Measurements from ENCODE around the gene OR2H1.
"Not testable (repeated sequence)": the region's sequence is repeated elsewhere in the genome, so short reads cannot be mapped to it uniquely, and the experiment has no call there.

The OR2H1 gene

DNA sequence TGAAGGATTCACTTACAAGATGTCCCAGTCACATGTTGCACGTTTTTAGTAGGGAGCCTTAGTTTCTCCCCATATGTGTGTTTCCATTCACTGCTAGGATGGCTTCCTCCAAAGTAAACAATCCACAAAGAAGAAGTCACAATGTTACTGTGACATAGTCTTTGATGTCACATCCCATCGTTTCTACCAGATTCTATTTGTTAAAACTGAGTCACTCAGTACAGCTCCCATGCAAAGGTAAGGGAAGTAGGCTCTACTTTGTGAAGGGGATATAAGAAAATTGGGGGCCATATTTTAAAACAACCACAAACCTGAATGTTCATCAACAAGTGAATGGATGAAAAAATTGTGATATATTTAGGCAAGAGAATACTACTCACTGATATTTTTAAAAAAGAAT lies at the start of gene OR2H1, which contains the start of gene OR11A1:
TSS of gene OR2H1 (plus strand) at position 185 of the 400 bp plus-strand sequence. CDS start 4,615 bp downstream, outside the sequence.
TSS of gene OR11A1 (minus strand) at position 101 of the 400 bp plus-strand sequence. CDS start 29,430 bp downstream, outside the sequence.
- Histone ChIP-seq H3K4me3 (ENCODE audit: low read length) (no peak within 1 kb of the TSS), H3K9me3 (ENCODE audit: low read length) (no peaks in the 10 kb centered on the region), H3K4me1 (ENCODE audit: insufficient read depth, low read length) (no peaks in the 10 kb centered on the region), H3K36me3 (ENCODE audit: insufficient read depth, low read length) (no peaks in the 10 kb centered on the region), H3K27me3 (ENCODE audit: insufficient read depth, low read length) (peaks cover 6% of the 10 kb centered on the region), H2AFZ (ENCODE audit: low read depth, low read length) (no peak within 1 kb of the TSS)

DNA sequence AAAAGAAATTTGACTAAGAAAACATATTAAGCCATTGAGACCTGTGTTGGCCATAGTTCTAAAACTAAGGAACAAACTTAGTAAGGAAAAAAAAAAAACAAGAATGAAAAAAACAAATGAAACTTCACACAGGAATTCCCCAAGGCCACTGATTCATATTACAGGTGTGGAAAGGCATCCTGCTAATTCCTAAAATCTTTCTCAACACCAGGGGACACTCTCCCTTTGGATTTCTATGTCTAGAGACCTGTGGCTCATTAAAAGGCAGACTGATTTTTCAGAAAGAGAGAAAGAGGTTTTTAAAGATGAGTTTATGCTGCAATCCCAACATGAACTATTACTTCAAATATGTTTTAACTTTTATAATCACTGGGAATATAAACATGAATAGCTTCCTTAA lies 42.4 kb upstream of the OR2H1 start, which contains the start of gene OR12D1:
TSS of gene OR12D1 (plus strand) at position 341 of the 400 bp plus-strand sequence.
- Histone ChIP-seq H3K36me3 (ENCODE audit: insufficient read depth, low read length) (no peaks in the 10 kb centered on the region), H3K4me3 (ENCODE audit: low read length) (no peak within 1 kb of the TSS), H2AFZ (ENCODE audit: low read depth, low read length) (no peak within 1 kb of the TSS), H3K4me1 (ENCODE audit: insufficient read depth, low read length) (no peaks in the 10 kb centered on the region), H3K9me3 (ENCODE audit: low read length) (no peaks in the 10 kb centered on the region), H3K27me3 (ENCODE audit: insufficient read depth, low read length) (peaks cover 3% of the 10 kb centered on the region)

GRCh38 chr6:29419516-29419915 lies 37.4 kb upstream of the OR2H1 start:
- Histone ChIP-seq H3K9me3 (ENCODE audit: low read length) (no peaks in the 10 kb centered on the region), H3K36me3 (ENCODE audit: insufficient read depth, low read length) (no peaks in the 10 kb centered on the region), H3K4me1 (ENCODE audit: insufficient read depth, low read length) (no peaks in the 10 kb centered on the region), H3K4me3 (ENCODE audit: low read length) (no peak overlapping the region), H2AFZ (ENCODE audit: low read depth, low read length) (no peak overlapping the region), H3K27me3 (ENCODE audit: insufficient read depth, low read length) (peaks cover 3% of the 10 kb centered on the region)

GRCh38 chr6:29424168-29424567 lies 32.8 kb upstream of the OR2H1 start:
- Histone ChIP-seq H3K4me3 (ENCODE audit: low read length) (no peak overlapping the region), H3K27me3 (ENCODE audit: insufficient read depth, low read length) (peaks cover 3% of the 10 kb centered on the region), H3K9me3 (ENCODE audit: low read length) (no peaks in the 10 kb centered on the region), H2AFZ (ENCODE audit: low read depth, low read length) (no peak overlapping the region), H3K4me1 (ENCODE audit: insufficient read depth, low read length) (no peaks in the 10 kb centered on the region), H3K36me3 (ENCODE audit: insufficient read depth, low read length) (no peaks in the 10 kb centered on the region)

- Histone ChIP-seq H3K4me3 (ENCODE audit: low read length) (no peak overlapping the region), H3K36me3 (ENCODE audit: insufficient read depth, low read length) (no peaks in the 10 kb centered on the region), H2AFZ (ENCODE audit: low read depth, low read length) (no peak overlapping the region), H3K27me3 (ENCODE audit: insufficient read depth, low read length) (peaks cover 5% of the 10 kb centered on the region), H3K4me1 (ENCODE audit: insufficient read depth, low read length) (no peaks in the 10 kb centered on the region), H3K9me3 (ENCODE audit: low read length) (no peaks in the 10 kb centered on the region)
Observed at GRCh38 chr6:29424575-29424974, 32.4 kb upstream of the OR2H1 start.

GRCh38 chr6:29425075-29425474 lies 31.9 kb upstream of the OR2H1 start:
- H3K27me3 ChIP-seq (ENCODE audit: insufficient read depth, low read length): peaks cover 6% of the 10 kb centered on the region
- no peaks in the 10 kb centered on the region for H3K36me3 ChIP-seq (ENCODE audit: insufficient read depth, low read length)
- no peaks in the 10 kb centered on the region for H3K4me1 ChIP-seq (ENCODE audit: insufficient read depth, low read length)
- no peaks in the 10 kb centered on the region for H3K9me3 ChIP-seq (ENCODE audit: low read length)
- H2AFZ ChIP-seq (ENCODE audit: low read depth, low read length): no peak overlapping the region
- H3K4me3 ChIP-seq (ENCODE audit: low read length): no peak overlapping the region

DNA sequence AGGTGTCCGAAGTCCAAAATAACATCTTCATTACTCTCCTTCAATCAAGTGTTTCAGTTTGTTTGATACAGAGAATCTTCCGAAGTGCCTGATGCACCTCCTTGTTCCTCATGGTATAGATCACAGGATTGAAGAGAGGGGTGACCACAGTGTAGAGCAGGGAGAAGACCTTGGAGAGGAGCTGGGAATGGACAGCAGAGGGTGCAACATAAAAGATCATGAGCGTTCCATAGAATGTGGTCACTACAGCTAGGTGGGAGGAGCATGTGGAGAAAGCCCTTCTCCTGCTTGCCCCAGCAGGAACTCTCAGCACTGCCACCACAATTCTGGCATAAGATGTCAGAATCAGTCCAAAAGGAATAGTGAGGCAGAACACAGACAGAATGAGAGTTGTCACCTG lies 30.3 kb upstream of the OR2H1 start:
- Histone ChIP-seq H3K9me3 (ENCODE audit: low read length) (no peaks in the 10 kb centered on the region), H2AFZ (ENCODE audit: low read depth, low read length) (no peak overlapping the region), H3K27me3 (ENCODE audit: insufficient read depth, low read length) (peaks cover 6% of the 10 kb centered on the region), H3K4me1 (ENCODE audit: insufficient read depth, low read length) (no peaks in the 10 kb centered on the region), H3K36me3 (ENCODE audit: insufficient read depth, low read length) (no peaks in the 10 kb centered on the region), H3K4me3 (ENCODE audit: low read length) (no peak overlapping the region)

- H3K4me3 ChIP-seq (ENCODE audit: low read length); H3K36me3 ChIP-seq (ENCODE audit: insufficient read depth, low read length); H2AFZ ChIP-seq (ENCODE audit: low read depth, low read length); H3K4me1 ChIP-seq (ENCODE audit: insufficient read depth, low read length); H3K27me3 ChIP-seq (ENCODE audit: insufficient read depth, low read length); H3K9me3 ChIP-seq (ENCODE audit: low read length): not testable (repeated sequence)
Observed at GRCh38 chr6:29436730-29437129, 20.2 kb upstream of the OR2H1 start.

DNA sequence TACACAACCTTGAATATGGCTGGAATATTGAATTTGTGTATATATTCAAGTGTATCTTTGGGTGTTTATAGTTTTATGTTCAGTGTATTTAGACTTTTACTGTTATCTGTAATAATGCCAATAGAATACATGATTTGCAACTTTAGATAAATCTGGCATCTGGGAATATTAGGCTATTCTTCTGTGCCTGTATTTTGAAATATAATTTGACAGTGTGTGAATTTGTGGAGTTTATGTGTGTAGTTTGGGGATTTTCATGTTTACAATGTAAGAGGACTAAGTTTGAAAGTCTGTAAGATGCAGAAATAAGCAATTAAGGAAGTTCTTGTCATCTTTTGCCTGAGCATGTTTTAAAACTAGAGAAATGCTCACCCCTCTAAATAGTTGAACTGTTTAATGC lies 17.9 kb upstream of the OR2H1 start, which contains the start of gene OR10C1:
TSS of gene OR10C1 (plus strand) at position 301 of the 400 bp plus-strand sequence. CDS start 710 bp downstream, outside the sequence.
- Histone ChIP-seq H3K9me3 (ENCODE audit: low read length) (no peaks in the 10 kb centered on the region), H3K4me1 (ENCODE audit: insufficient read depth, low read length) (no peaks in the 10 kb centered on the region), H2AFZ (ENCODE audit: low read depth, low read length) (no peak within 1 kb of the TSS), H3K4me3 (ENCODE audit: low read length) (no peak within 1 kb of the TSS), H3K36me3 (ENCODE audit: insufficient read depth, low read length) (no peaks in the 10 kb centered on the region), H3K27me3 (ENCODE audit: insufficient read depth, low read length) (no peaks in the 10 kb centered on the region)

DNA sequence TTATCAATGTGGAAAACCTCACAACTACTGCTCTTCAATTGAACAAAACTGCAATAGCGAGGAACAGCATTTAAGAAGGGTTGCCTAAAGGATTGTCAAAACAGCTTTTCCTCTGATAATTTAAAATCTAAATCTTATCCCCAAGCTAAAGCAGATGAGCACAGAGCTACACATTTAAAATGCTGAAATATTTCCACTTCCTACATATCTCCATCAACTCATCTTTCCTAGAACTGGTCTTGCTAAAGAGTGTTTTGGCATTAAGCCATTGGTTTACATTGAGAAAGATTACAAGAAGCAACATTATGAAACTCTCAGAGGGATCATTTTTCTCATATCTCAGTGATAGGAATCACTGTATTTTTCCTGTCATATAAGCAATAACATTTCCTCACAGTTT lies 14.2 kb upstream of the OR2H1 start:
- no peak overlapping the region for H3K4me3 ChIP-seq (ENCODE audit: low read length)
- no peaks in the 10 kb centered on the region for H3K27me3 ChIP-seq (ENCODE audit: insufficient read depth, low read length)
- peaks cover 5% of the 10 kb centered on the region for H3K4me1 ChIP-seq (ENCODE audit: insufficient read depth, low read length)
- no peaks in the 10 kb centered on the region for H3K36me3 ChIP-seq (ENCODE audit: insufficient read depth, low read length)
- H3K9me3 ChIP-seq (ENCODE audit: low read length): no peaks in the 10 kb centered on the region
- H2AFZ ChIP-seq (ENCODE audit: low read depth, low read length): no peak overlapping the region

DNA sequence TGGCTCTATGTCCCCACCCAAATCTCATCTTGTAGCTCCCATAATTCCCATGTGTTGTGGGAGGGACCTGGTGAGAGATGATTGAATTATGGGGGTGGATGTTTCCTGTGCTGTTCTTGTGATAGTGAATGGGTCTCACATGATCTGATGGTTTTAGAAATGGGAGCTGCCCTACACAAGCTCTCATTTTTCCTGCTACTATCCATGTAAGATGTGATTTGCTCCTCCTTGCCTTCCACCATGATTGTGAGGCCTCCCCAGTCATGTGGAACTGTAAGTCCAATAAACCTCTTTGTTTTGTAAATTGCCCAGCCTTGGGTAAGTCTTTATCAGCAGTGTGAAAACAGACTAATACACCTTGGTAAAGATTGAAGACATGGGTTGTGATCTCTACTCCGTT lies 12.9 kb upstream of the OR2H1 start:
- H3K9me3 ChIP-seq (ENCODE audit: low read length); H3K36me3 ChIP-seq (ENCODE audit: insufficient read depth, low read length); H3K4me1 ChIP-seq (ENCODE audit: insufficient read depth, low read length); H2AFZ ChIP-seq (ENCODE audit: low read depth, low read length); H3K27me3 ChIP-seq (ENCODE audit: insufficient read depth, low read length); H3K4me3 ChIP-seq (ENCODE audit: low read length): not testable (repeated sequence)

DNA sequence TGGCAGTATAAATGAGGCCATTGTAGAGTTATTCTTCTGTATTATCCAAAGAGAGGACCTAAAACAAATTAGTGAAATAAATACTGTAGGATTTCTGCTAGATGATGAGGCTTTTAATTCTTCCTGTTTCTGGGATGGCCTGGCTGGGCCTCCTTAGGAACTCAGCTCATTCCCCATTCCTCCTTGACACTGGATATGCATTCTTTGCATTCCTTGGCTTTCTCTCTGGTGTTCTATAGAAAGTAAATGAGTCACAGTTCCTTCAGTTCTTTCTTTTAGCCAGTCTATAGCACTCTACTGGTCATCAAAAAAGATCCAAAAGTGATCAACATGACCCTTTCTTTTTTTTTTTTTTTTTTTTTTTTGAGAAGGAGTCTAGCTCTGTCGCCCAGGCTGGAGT lies 9.3 kb upstream of the OR2H1 start:
- no peak overlapping the region for H3K4me3 ChIP-seq (ENCODE audit: low read length)
- H3K36me3 ChIP-seq (ENCODE audit: insufficient read depth, low read length): no peaks in the 10 kb centered on the region
- no peaks in the 10 kb centered on the region for H3K27me3 ChIP-seq (ENCODE audit: insufficient read depth, low read length)
- no peaks in the 10 kb centered on the region for H3K9me3 ChIP-seq (ENCODE audit: low read length)
- peaks cover 6% of the 10 kb centered on the region for H3K4me1 ChIP-seq (ENCODE audit: insufficient read depth, low read length)
- no peak overlapping the region for H2AFZ ChIP-seq (ENCODE audit: low read depth, low read length)

GRCh38 chr6:29451471-29452193 lies 5.3 kb upstream of the OR2H1 start:
- no peaks in the 10 kb centered on the region for H3K27me3 ChIP-seq (ENCODE audit: insufficient read depth, low read length)
- H3K4me3 ChIP-seq (ENCODE audit: low read length): no peak overlapping the region
- H3K4me1 ChIP-seq (ENCODE audit: insufficient read depth, low read length): peaks cover 6% of the 10 kb centered on the region
- H3K9me3 ChIP-seq (ENCODE audit: low read length): no peaks in the 10 kb centered on the region
- H2AFZ ChIP-seq (ENCODE audit: low read depth, low read length): no peak overlapping the region
- no peaks in the 10 kb centered on the region for H3K36me3 ChIP-seq (ENCODE audit: insufficient read depth, low read length)
